Mucosa of descending colon (tissue), 3 donors: Measurements from ENCODE around the gene NT5E. TPM values are rescaled to one million over a fixed set of nuclear protein-coding genes. Genes with fewer than 3 reads are reported as not detected.
A peak's percentile ranks its signal among the peaks of the same experiment; 100 is the strongest.

Experiments used
- ATAC-seq: fragments of 200-7000 bp; cut with Tn5 transposase; one replicate; pipeline ENCODE4 v1.9.1; 2020; ENCODE audit warnings: mild to moderate bottlenecking, moderate library complexity
- DNase-seq, 3 donors: peaks; one replicate each; pipeline ENCODE4 v3.0.0-alpha.2; 2020
- H3K36me3 ChIP-seq: fragments of 200-600 bp; one replicate; pipeline ENCODE4 v1.8.0; 2021; ENCODE audit warnings: low read depth, mild to moderate bottlenecking
- H3K4me1 ChIP-seq: fragments of 200-600 bp; one replicate; pipeline ENCODE4 v1.8.0; 2021; ENCODE audit warnings: low read depth, mild to moderate bottlenecking
- H3K4me3 ChIP-seq: fragments of 200-600 bp; one replicate; pipeline ENCODE4 v1.8.0; 2021; ENCODE audit warnings: mild to moderate bottlenecking
- H3K9me3 ChIP-seq: fragments of 200-600 bp; one replicate; pipeline ENCODE4 v1.8.0; 2021; ENCODE audit warnings: mild to moderate bottlenecking
- CTCF ChIP-seq: fragments of 200-600 bp; IDR thresholded peaks from one replicate; pipeline ENCODE4 v1.8.0; 2022; ENCODE audit warnings: antibody characterized with exemption, mild to moderate bottlenecking
- intact Hi-C, 2 donors: fragments of 100-400 bp; cut with DNase I in 1 of 2; cut with micrococcal nuclease in 1 of 2; formaldehyde crosslinking; loops; one replicate each; pipeline versions ENCODE4 v1.11.0 to v1.11.1; 2022; cut with DNase I, micrococcal nuclease
- total RNA-seq, 3 donors: library from RNA; stranded (reverse); fragmentation: NEBNext Ultra II Directional in 2 of 3; extraction: Animal tissue kit (Norgen Biotek cat#: 25700) in 2 of 3; gene quantifications; one replicate each; pipeline versions ENCODE4 v1.2.1 to v1.2.4, GENCODE V29; 2021 to 2023
- donor health status: DM: no; HTN: no; CAD: no; lungs with moderate emphysema.
- donor health status: DM: no; HTN: no; CAD: no.
- donor health status: DM: no; HTN: yes; CAD: no.

The NT5E gene
- total RNA-seq, 3 donors from 2014 or later, result 29.0 to 75.8 (median 29.7) TPM

GRCh38 chr6:85464722-85465150 is 14.9 kb downstream of the NT5E start:
- Histone ChIP-seq H3K4me3 (no peak overlapping the region), H3K4me1 (no peaks in the 10 kb centered on the region), H3K9me3 (no peaks in the 10 kb centered on the region), H3K36me3 (no peaks in the 10 kb centered on the region)
- peak; percentile 33 for ATAC-seq
- no peak for DNase-seq
- no peak for TF ChIP-seq CTCF
- intact Hi-C loops, result no loop called here

GRCh38 chr6:85465762-85466161 is 15.9 kb downstream of the NT5E start:
- intact Hi-C loops, result no loop called here
- Histone ChIP-seq H3K4me1 (no peaks in the 10 kb centered on the region), H3K4me3 (no peak overlapping the region), H3K9me3 (no peaks in the 10 kb centered on the region), H3K36me3 (no peaks in the 10 kb centered on the region)
- no peak for DNase-seq
- TF ChIP-seq CTCF, result no peak
- peak; percentile 16 for ATAC-seq

- DNase-seq, result no peak
These were observed 18.4 kb downstream of the NT5E start for GRCh38 chr6:85468326-85468725.

GRCh38 chr6:85469276-85470022 is 19.6 kb downstream of the NT5E start:
- DNase-seq, result no peak
- no peaks in the 10 kb centered on the region for H3K9me3 ChIP-seq
- ATAC-seq, result no peak
- no peak for TF ChIP-seq CTCF
- intact Hi-C loops, result no loop called here
- no peaks in the 10 kb centered on the region for H3K36me3 ChIP-seq
- H3K4me1 ChIP-seq, result no peaks in the 10 kb centered on the region
- H3K4me3 ChIP-seq, result no peak overlapping the region

More at GRCh38 chr6:85468326-85468725, 18.4 kb downstream of the NT5E start:
- Histone ChIP-seq H3K4me3 (no peak overlapping the region), H3K4me1 (no peaks in the 10 kb centered on the region), H3K36me3 (no peaks in the 10 kb centered on the region), H3K9me3 (no peaks in the 10 kb centered on the region)
- intact Hi-C loops, result no loop called here
- TF ChIP-seq CTCF, result no peak
- ATAC-seq, result no peak

- ATAC-seq, result no peak
- Histone ChIP-seq H3K4me3 (no peak overlapping the region), H3K4me1 (no peaks in the 10 kb centered on the region), H3K9me3 (no peaks in the 10 kb centered on the region), H3K36me3 (no peaks in the 10 kb centered on the region)
- DNase-seq, result no peak
- intact Hi-C loops, result no loop called here
- TF ChIP-seq CTCF, result no peak
These were observed 20.1 kb downstream of the NT5E start for GRCh38 chr6:85470023-85470410.
